ENCODE data around the gene SSBP2.
"Not testable (repeated sequence)": the region's sequence is repeated elsewhere in the genome, so short reads cannot be mapped to it uniquely, and the experiment has no call there.

The SSBP2 gene

DNA sequence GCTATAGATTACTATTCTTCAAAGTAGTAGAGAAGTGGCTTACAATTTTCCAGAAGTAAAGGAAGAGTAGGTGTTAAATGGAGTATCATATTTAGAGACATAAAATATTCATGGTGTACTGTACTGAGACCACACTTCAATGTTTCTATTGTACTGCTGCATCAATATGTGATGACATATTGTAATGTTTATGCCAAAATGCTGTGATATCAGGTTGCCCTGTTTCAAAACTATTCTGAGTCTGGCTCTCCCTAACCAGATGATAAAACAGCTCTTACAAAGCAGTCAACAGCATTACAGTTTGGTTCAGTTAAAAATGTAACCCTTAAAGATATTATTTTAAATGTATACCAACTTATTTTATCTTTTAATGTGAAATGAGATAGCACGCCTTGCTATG, 326.2 kb downstream of the SSBP2 start:
- Mint-ChIP-seq H3K27me3 (no peaks in the 10 kb centered on the region), H3K4me1 (ENCODE audit: low read depth) (peaks cover 27% of the 10 kb centered on the region), H3K27ac (no peak overlapping the region), H3K36me3 (ENCODE audit: low read depth) (no peaks in the 10 kb centered on the region), H3K9me3 (no peaks in the 10 kb centered on the region), H3K4me3 (no peak overlapping the region)
- intact Hi-C loops (cut with micrococcal nuclease): loop anchor here (1.0 to 5.0 kb wide), 4 partner anchors 83 to 801 kb away; no protein-coding TSS in a partner anchor

DNA sequence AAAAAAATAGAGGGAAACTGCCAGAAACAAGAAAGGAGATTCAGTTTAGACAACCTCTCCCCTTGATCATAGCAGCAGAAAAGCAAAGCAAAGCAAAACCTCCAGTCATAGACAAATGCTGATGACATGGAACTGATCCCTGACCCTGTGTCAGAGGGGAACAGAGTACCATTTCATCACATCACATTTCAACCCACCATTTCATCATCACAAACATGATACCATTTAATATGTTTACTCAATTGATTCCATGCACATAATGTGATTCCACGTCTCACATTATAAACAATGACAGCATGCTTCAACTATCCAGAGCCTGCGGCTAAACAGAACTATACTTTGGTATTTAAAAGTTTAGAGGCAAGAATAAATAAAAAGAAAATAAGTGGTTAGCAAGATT, 328.2 kb downstream of the SSBP2 start:
- no peak overlapping the region for H3K27ac Mint-ChIP-seq
- intact Hi-C loops (cut with micrococcal nuclease): no loop called here
- H3K27me3 Mint-ChIP-seq: no peaks in the 10 kb centered on the region
- H3K4me1 Mint-ChIP-seq (ENCODE audit: low read depth): peaks cover 29% of the 10 kb centered on the region
- H3K9me3 Mint-ChIP-seq: no peaks in the 10 kb centered on the region
- H3K36me3 Mint-ChIP-seq (ENCODE audit: low read depth): no peaks in the 10 kb centered on the region
- no peak overlapping the region for H3K4me3 Mint-ChIP-seq

- no peak overlapping the region for H3K27ac Mint-ChIP-seq
- no peaks in the 10 kb centered on the region for H3K9me3 Mint-ChIP-seq
- intact Hi-C loops (cut with micrococcal nuclease): no loop called here
- no peaks in the 10 kb centered on the region for H3K36me3 Mint-ChIP-seq (ENCODE audit: low read depth)
- no peak overlapping the region for H3K4me3 Mint-ChIP-seq
- peaks cover 24% of the 10 kb centered on the region for H3K4me1 Mint-ChIP-seq (ENCODE audit: low read depth)
- H3K27me3 Mint-ChIP-seq: no peaks in the 10 kb centered on the region
Measured at GRCh38 chr5:81420039-81420667, 330.7 kb downstream of the SSBP2 start.

DNA sequence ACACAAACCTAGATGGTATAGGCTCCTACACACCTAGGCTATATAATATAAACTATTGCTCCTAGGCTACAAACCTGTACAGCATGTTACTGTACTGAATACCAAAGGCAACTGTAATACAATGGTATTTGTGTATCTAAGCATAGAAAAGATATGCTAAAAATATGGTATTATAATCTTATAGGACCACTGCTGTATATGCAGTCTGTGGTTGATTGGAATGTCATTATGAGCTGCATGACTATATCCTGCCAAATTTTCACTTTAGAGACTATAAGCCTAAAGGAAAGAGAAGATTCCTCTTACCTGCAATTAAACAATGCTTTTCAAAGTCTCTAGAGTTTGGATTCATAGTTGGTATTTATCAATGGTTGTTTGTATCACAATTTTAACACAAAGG, 332.3 kb downstream of the SSBP2 start:
- Mint-ChIP-seq H3K36me3 (ENCODE audit: low read depth) (no peaks in the 10 kb centered on the region), H3K9me3 (no peaks in the 10 kb centered on the region), H3K4me3 (no peak overlapping the region), H3K27me3 (no peaks in the 10 kb centered on the region), H3K27ac (no peak overlapping the region), H3K4me1 (ENCODE audit: low read depth) (peaks cover 24% of the 10 kb centered on the region)
- intact Hi-C loops (cut with micrococcal nuclease): no loop called here

DNA sequence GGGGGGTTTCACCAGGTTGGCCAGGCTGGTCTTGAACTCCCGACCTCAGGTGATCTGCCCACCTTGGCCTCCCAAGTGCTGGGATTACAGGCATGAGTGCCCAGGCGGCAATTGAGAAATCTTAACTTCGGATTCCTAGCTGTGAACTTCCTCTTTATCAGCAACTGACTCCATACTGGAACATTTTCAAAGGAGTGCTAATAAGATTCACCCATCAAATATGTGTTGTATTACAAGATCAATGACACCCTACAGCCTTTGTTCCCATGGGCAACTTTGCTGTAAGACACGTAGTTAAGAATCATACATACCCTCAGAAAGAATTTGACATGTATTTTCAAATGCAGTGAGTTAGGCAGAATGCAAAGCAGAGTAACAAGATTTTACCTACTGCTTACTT, 333.8 kb downstream of the SSBP2 start:
- H3K27me3 Mint-ChIP-seq: no peaks in the 10 kb centered on the region
- H3K27ac Mint-ChIP-seq: no peak overlapping the region
- no peaks in the 10 kb centered on the region for H3K9me3 Mint-ChIP-seq
- H3K4me3 Mint-ChIP-seq: no peak overlapping the region
- H3K4me1 Mint-ChIP-seq (ENCODE audit: low read depth): peaks cover 18% of the 10 kb centered on the region
- no peaks in the 10 kb centered on the region for H3K36me3 Mint-ChIP-seq (ENCODE audit: low read depth)
- intact Hi-C loops (cut with micrococcal nuclease): no loop called here

DNA sequence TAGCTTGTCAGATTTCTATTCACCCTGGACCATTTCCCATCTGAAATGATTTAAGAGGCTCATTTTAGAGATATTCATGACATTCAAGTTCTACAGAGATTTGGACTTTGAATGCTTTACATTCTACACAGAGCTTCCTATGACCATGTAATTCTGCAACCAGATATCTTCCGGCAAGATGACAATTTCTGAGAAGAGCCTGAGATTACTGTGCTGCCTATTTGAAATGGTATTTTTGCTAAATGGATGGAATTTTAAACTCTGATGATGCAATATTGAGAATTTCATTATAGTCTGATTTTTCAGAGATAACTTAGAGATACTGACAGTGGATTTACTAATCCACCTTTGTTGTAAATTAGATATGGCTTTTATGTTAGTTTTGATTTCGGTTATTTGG, 341.0 kb downstream of the SSBP2 start:
- Mint-ChIP-seq H3K4me3 (no peak overlapping the region), H3K4me1 (ENCODE audit: low read depth) (no peaks in the 10 kb centered on the region), H3K27ac (no peak overlapping the region), H3K36me3 (ENCODE audit: low read depth) (peaks cover 6% of the 10 kb centered on the region), H3K9me3 (no peaks in the 10 kb centered on the region), H3K27me3 (no peaks in the 10 kb centered on the region)
- intact Hi-C loops (cut with micrococcal nuclease): no loop called here

- Mint-ChIP-seq H3K4me3 (no peak overlapping the region), H3K27ac (no peak overlapping the region), H3K4me1 (ENCODE audit: low read depth) (no peaks in the 10 kb centered on the region), H3K27me3 (no peaks in the 10 kb centered on the region), H3K9me3 (no peaks in the 10 kb centered on the region), H3K36me3 (ENCODE audit: low read depth) (peaks cover 6% of the 10 kb centered on the region)
- intact Hi-C loops (cut with micrococcal nuclease): no loop called here
Measured at GRCh38 chr5:81409361-81409760, 341.5 kb downstream of the SSBP2 start.

GRCh38 chr5:81408496-81408895, 342.4 kb downstream of the SSBP2 start:
- Mint-ChIP-seq H3K4me3 (no peak overlapping the region), H3K9me3 (no peaks in the 10 kb centered on the region)
- intact Hi-C loops (cut with micrococcal nuclease): no loop called here

GRCh38 chr5:81407811-81408210, 343.1 kb downstream of the SSBP2 start:
- intact Hi-C loops (cut with micrococcal nuclease); H3K27ac Mint-ChIP-seq; H3K4me1 Mint-ChIP-seq (ENCODE audit: low read depth); H3K9me3 Mint-ChIP-seq; H3K4me3 Mint-ChIP-seq; H3K36me3 Mint-ChIP-seq (ENCODE audit: low read depth); H3K27me3 Mint-ChIP-seq: not testable (repeated sequence)

More at GRCh38 chr5:81408496-81408895, 342.4 kb downstream of the SSBP2 start:
- H3K27me3 Mint-ChIP-seq: no peaks in the 10 kb centered on the region
- peaks cover 6% of the 10 kb centered on the region for H3K36me3 Mint-ChIP-seq (ENCODE audit: low read depth)
- no peak overlapping the region for H3K27ac Mint-ChIP-seq
- H3K4me1 Mint-ChIP-seq (ENCODE audit: low read depth): no peaks in the 10 kb centered on the region

- Mint-ChIP-seq H3K4me1 (ENCODE audit: low read depth) (peaks cover 6% of the 10 kb centered on the region), H3K27ac (no peak overlapping the region), H3K9me3 (no peaks in the 10 kb centered on the region), H3K27me3 (peaks cover 1% of the 10 kb centered on the region), H3K4me3 (no peak overlapping the region), H3K36me3 (ENCODE audit: low read depth) (peaks cover 6% of the 10 kb centered on the region)
- intact Hi-C loops (cut with micrococcal nuclease): no loop called here
Measured at GRCh38 chr5:81405126-81405891, 345.6 kb downstream of the SSBP2 start.

DNA sequence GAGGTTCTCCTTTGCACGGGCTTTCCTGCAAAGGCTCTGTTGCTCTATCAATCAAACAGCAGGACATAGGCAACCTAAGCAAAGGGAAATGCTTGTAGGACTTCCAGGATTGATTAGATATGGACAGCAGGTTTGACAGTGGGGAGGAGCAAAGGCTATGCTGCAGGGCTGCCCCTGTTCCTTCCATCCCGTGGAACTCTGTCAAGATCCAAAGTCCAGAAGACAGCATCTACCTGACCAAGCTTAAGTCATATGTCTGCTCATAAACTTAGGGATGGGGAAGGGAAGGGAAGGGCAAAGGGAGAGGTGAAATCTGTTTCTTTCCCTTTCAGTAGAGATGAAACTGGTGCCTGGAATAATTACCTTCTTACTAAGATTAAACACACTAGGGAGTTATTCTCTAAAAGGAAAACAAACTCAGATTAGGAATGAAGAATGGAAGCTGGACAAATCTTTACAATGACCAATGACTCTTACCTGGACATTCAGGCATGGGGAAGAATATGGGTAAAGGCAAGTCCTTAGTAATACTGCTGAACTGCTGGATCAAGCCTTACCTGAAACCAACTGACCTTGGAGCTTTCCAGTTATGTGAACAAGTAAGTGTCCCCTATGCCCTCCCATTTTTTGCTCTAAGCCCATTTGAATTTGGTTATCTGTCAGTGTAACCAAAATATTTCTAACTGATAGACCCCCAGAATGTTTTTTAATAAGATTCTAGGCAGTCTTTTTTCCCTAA, 348.5 kb downstream of the SSBP2 start:
- intact Hi-C loops (cut with micrococcal nuclease): no loop called here
- H3K4me3 Mint-ChIP-seq: no peak overlapping the region

DNA sequence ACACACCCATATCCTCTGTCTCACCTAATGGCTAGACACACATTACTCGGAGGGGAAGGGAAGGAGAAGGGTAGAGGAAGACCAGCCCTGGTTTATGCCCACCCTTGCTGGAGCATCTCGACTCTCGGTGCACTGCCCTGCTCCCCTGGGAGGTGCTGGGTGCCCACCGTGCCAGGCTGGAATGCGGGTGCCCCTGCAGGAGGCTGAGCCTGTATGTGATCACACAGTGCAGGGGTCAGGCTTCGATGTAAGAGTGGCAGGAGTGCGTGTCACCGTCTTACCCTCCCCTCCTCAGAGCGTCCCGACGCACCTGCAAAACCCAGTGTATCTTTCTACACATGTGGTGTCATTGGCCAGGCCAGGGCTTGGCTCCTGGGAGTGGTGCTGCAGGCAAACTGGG, 349.6 kb downstream of the SSBP2 start:
- Mint-ChIP-seq H3K4me3 (no peak overlapping the region), H3K27me3 (peaks cover 17% of the 10 kb centered on the region), H3K9me3 (no peaks in the 10 kb centered on the region), H3K36me3 (ENCODE audit: low read depth) (no peaks in the 10 kb centered on the region), H3K27ac (no peak overlapping the region), H3K4me1 (ENCODE audit: low read depth) (peaks cover 17% of the 10 kb centered on the region)
- intact Hi-C loops (cut with micrococcal nuclease): no loop called here

More for the DNA sequence above, 348.5 kb downstream of the SSBP2 start:
- H3K27ac Mint-ChIP-seq: no peak overlapping the region
- H3K9me3 Mint-ChIP-seq: no peaks in the 10 kb centered on the region
- peaks cover 8% of the 10 kb centered on the region for H3K27me3 Mint-ChIP-seq
- peaks cover 13% of the 10 kb centered on the region for H3K4me1 Mint-ChIP-seq (ENCODE audit: low read depth)
- no peaks in the 10 kb centered on the region for H3K36me3 Mint-ChIP-seq (ENCODE audit: low read depth)

DNA sequence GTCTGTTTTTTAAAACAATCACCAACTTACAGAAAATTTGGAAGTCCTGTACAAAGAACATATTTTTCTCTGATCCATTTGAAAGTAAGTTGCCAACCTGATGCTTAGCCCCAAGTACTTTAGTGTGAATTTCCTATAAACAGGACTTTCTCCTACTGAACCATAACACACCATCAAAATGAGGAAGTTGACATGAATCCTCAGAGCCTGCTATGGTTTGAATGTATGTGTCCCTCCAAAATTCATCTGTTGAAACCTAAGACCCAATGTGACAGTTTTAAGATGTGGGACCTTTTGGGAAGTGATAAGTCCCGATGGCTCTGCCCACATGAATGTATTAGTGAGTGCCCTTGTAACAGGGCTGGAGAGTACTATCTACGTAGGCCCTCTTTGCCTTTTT, 350.5 kb downstream of the SSBP2 start:
- H3K27ac Mint-ChIP-seq: no peak overlapping the region
- peaks cover 3% of the 10 kb centered on the region for H3K9me3 Mint-ChIP-seq
- no peaks in the 10 kb centered on the region for H3K36me3 Mint-ChIP-seq (ENCODE audit: low read depth)
- peaks cover 24% of the 10 kb centered on the region for H3K27me3 Mint-ChIP-seq
- intact Hi-C loops (cut with micrococcal nuclease): no loop called here
- H3K4me1 Mint-ChIP-seq (ENCODE audit: low read depth): peaks cover 20% of the 10 kb centered on the region
- no peak overlapping the region for H3K4me3 Mint-ChIP-seq

GRCh38 chr5:81398741-81399140, 352.2 kb downstream of the SSBP2 start:
- Mint-ChIP-seq H3K4me1 (ENCODE audit: low read depth) (peaks cover 21% of the 10 kb centered on the region), H3K27me3 (peaks cover 36% of the 10 kb centered on the region), H3K27ac (no peak overlapping the region), H3K36me3 (ENCODE audit: low read depth) (no peaks in the 10 kb centered on the region), H3K9me3 (peaks cover 8% of the 10 kb centered on the region), H3K4me3 (no peak overlapping the region)
- intact Hi-C loops (cut with micrococcal nuclease): no loop called here
